WTC11 (cell line): ENCODE data around the gene MYLK.
A peak's percentile ranks its signal among the peaks of the same experiment; 100 is the strongest.

Source experiments
- FOXK1 ChIP-seq: sonication (generic); formaldehyde crosslinking; IDR thresholded peaks from 2 replicates; pipeline ENCODE4 v1.8.0; 2022; ENCODE audit warnings: mild to moderate bottlenecking, moderate library complexity, missing genetic modification reagents
- IRF2 ChIP-seq: sonication (generic); formaldehyde crosslinking; IDR thresholded peaks from 2 replicates; pipeline ENCODE4 v1.8.0; 2022; ENCODE audit warnings: low read depth, missing genetic modification reagents, borderline replicate concordance
- NFE2L1 ChIP-seq: sonication (generic); formaldehyde crosslinking; IDR thresholded peaks from 2 replicates; pipeline ENCODE4 v1.8.1; 2023; ENCODE audit warnings: missing genetic modification reagents
- NR2C2 ChIP-seq: sonication (generic); formaldehyde crosslinking; IDR thresholded peaks from 2 replicates; pipeline ENCODE4 v1.8.0; 2022; ENCODE audit warnings: mild to moderate bottlenecking, missing genetic modification reagents
- TEAD1 ChIP-seq: sonication (generic); formaldehyde crosslinking; IDR thresholded peaks from 2 replicates; pipeline ENCODE4 v1.8.0; 2022; ENCODE audit warnings: mild to moderate bottlenecking, missing genetic modification reagents
- TP53 ChIP-seq: sonication (generic); formaldehyde crosslinking; IDR thresholded peaks from 2 replicates; pipeline ENCODE4 v1.8.1; 2023; ENCODE audit warnings: mild to moderate bottlenecking, missing genetic modification reagents
- ZNF423 ChIP-seq: fragments of 250-450 bp; sonication (Bioruptor Pico); IDR thresholded peaks from 2 replicates; pipeline ENCODE4 v2.1.2; 2022; ENCODE audit warnings: mild to moderate bottlenecking, moderate library complexity
- TF ChIP-seq, protein P1 (sequence below): fragments of 200-600 bp; IDR thresholded peaks from 2 replicates; pipeline ENCODE4 v1.8.0; 2022; ENCODE audit warnings: antibody characterized with exemption
- TF ChIP-seq, protein P2 (sequence below): sonication (generic); formaldehyde crosslinking; IDR thresholded peaks from 2 replicates; pipeline ENCODE4 v1.8.0; 2022; ENCODE audit warnings: missing genetic modification reagents
- TF ChIP-seq, protein P3 (sequence below): sonication (generic); formaldehyde crosslinking; IDR thresholded peaks from 2 replicates; pipeline ENCODE4 v1.8.0; 2023; ENCODE audit warnings: missing genetic modification reagents
- TF ChIP-seq, protein P4 (sequence below): sonication (generic); formaldehyde crosslinking; IDR thresholded peaks from 2 replicates; pipeline ENCODE4 v1.8.1; 2022; ENCODE audit warnings: low read depth, mild to moderate bottlenecking, moderate library complexity, missing genetic modification reagents, borderline replicate concordance
- TF ChIP-seq, protein P5 (sequence below): sonication (generic); formaldehyde crosslinking; IDR thresholded peaks from 2 replicates; pipeline ENCODE4 v1.8.1; 2023; ENCODE audit warnings: mild to moderate bottlenecking, moderate library complexity, missing genetic modification reagents
- TF ChIP-seq, protein P6 (sequence below): sonication (generic); formaldehyde crosslinking; conservative IDR thresholded peaks from 2 replicates; pipeline ENCODE4 v1.8.1; 2023; ENCODE audit warnings: mild to moderate bottlenecking, low read depth, missing genetic modification reagents, moderate library complexity
- TF ChIP-seq, protein P7 (sequence below): sonication (generic); formaldehyde crosslinking; IDR thresholded peaks from 2 replicates; pipeline ENCODE4 v1.8.0; 2023; ENCODE audit warnings: missing genetic modification reagents, mild to moderate bottlenecking, borderline replicate concordance

DNA sequence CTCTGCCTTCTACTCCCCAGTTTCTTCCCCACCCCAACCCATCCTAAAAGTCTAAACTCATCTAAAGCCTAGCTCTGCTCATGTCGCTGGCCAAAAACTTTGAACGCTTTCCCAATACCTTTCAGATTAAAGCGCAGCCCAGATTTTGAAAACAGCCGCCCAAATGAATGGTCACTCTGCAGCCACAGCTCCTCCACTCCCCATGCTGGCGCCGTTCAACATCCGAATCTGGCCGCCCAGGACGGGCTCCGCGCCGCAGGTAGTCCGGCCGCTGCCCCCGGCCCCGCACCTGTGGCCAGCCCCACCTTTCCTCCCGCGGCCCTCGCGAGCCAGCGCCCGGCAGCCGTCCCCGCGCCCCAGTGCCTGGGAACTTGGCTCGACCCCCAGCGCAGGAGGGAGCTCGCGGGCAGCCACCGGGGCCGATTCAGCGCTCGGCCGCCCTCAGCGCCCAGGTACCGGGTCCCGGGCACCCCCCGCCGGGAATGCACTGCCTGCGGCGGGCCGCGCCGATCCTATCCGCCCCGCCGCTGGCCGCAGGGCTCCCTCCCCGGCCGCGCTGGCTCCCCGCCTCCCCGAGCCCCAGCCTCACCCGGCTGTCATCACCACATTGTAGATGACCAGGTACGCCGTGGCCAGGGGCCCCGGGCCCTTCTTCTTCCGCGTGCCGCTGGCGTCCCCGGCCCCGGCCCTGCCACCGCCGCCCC lies 299.7 kb downstream of the MYLK start:
- TF ChIP-seq, protein P1, sequence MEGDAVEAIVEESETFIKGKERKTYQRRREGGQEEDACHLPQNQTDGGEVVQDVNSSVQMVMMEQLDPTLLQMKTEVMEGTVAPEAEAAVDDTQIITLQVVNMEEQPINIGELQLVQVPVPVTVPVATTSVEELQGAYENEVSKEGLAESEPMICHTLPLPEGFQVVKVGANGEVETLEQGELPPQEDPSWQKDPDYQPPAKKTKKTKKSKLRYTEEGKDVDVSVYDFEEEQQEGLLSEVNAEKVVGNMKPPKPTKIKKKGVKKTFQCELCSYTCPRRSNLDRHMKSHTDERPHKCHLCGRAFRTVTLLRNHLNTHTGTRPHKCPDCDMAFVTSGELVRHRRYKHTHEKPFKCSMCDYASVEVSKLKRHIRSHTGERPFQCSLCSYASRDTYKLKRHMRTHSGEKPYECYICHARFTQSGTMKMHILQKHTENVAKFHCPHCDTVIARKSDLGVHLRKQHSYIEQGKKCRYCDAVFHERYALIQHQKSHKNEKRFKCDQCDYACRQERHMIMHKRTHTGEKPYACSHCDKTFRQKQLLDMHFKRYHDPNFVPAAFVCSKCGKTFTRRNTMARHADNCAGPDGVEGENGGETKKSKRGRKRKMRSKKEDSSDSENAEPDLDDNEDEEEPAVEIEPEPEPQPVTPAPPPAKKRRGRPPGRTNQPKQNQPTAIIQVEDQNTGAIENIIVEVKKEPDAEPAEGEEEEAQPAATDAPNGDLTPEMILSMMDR: no peak
- TF ChIP-seq IRF2 (CRISPR knock-in tag): no peak
- TF ChIP-seq ZNF423 (CRISPR knock-in tag): no peak
- no peak for TF ChIP-seq NR2C2 (CRISPR knock-in tag)
- TF ChIP-seq TP53 (CRISPR knock-in tag): no peak; the same call in 1 of the 2 replicates
- no peak for TF ChIP-seq NFE2L1 (CRISPR knock-in tag)
- TF ChIP-seq, protein P2, sequence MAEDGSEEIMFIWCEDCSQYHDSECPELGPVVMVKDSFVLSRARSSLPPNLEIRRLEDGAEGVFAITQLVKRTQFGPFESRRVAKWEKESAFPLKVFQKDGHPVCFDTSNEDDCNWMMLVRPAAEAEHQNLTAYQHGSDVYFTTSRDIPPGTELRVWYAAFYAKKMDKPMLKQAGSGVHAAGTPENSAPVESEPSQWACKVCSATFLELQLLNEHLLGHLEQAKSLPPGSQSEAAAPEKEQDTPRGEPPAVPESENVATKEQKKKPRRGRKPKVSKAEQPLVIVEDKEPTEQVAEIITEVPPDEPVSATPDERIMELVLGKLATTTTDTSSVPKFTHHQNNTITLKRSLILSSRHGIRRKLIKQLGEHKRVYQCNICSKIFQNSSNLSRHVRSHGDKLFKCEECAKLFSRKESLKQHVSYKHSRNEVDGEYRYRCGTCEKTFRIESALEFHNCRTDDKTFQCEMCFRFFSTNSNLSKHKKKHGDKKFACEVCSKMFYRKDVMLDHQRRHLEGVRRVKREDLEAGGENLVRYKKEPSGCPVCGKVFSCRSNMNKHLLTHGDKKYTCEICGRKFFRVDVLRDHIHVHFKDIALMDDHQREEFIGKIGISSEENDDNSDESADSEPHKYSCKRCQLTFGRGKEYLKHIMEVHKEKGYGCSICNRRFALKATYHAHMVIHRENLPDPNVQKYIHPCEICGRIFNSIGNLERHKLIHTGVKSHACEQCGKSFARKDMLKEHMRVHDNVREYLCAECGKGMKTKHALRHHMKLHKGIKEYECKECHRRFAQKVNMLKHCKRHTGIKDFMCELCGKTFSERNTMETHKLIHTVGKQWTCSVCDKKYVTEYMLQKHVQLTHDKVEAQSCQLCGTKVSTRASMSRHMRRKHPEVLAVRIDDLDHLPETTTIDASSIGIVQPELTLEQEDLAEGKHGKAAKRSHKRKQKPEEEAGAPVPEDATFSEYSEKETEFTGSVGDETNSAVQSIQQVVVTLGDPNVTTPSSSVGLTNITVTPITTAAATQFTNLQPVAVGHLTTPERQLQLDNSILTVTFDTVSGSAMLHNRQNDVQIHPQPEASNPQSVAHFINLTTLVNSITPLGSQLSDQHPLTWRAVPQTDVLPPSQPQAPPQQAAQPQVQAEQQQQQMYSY (CRISPR knock-in tag): no peak
- TF ChIP-seq FOXK1 (CRISPR knock-in tag): no peak; the same call in 1 of the 2 replicates
- TF ChIP-seq, protein P3, sequence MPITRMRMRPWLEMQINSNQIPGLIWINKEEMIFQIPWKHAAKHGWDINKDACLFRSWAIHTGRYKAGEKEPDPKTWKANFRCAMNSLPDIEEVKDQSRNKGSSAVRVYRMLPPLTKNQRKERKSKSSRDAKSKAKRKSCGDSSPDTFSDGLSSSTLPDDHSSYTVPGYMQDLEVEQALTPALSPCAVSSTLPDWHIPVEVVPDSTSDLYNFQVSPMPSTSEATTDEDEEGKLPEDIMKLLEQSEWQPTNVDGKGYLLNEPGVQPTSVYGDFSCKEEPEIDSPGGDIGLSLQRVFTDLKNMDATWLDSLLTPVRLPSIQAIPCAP (CRISPR knock-in tag): no peak
- TF ChIP-seq, protein P4, sequence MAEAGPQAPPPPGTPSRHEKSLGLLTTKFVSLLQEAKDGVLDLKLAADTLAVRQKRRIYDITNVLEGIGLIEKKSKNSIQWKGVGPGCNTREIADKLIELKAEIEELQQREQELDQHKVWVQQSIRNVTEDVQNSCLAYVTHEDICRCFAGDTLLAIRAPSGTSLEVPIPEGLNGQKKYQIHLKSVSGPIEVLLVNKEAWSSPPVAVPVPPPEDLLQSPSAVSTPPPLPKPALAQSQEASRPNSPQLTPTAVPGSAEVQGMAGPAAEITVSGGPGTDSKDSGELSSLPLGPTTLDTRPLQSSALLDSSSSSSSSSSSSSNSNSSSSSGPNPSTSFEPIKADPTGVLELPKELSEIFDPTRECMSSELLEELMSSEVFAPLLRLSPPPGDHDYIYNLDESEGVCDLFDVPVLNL (CRISPR knock-in tag): no peak
- TF ChIP-seq, protein P5, sequence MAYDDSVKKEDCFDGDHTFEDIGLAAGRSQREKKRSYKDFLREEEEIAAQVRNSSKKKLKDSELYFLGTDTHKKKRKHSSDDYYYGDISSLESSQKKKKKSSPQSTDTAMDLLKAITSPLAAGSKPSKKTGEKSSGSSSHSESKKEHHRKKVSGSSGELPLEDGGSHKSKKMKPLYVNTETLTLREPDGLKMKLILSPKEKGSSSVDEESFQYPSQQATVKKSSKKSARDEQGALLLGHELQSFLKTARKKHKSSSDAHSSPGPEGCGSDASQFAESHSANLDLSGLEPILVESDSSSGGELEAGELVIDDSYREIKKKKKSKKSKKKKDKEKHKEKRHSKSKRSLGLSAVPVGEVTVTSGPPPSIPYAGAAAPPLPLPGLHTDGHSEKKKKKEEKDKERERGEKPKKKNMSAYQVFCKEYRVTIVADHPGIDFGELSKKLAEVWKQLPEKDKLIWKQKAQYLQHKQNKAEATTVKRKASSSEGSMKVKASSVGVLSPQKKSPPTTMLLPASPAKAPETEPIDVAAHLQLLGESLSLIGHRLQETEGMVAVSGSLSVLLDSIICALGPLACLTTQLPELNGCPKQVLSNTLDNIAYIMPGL (CRISPR knock-in tag): peak; percentile 92; the same call in 1 of the 2 replicates
- peak; percentile 17; the same call in 1 of the 2 replicates for TF ChIP-seq TEAD1 (CRISPR knock-in tag)
- TF ChIP-seq, protein P6, sequence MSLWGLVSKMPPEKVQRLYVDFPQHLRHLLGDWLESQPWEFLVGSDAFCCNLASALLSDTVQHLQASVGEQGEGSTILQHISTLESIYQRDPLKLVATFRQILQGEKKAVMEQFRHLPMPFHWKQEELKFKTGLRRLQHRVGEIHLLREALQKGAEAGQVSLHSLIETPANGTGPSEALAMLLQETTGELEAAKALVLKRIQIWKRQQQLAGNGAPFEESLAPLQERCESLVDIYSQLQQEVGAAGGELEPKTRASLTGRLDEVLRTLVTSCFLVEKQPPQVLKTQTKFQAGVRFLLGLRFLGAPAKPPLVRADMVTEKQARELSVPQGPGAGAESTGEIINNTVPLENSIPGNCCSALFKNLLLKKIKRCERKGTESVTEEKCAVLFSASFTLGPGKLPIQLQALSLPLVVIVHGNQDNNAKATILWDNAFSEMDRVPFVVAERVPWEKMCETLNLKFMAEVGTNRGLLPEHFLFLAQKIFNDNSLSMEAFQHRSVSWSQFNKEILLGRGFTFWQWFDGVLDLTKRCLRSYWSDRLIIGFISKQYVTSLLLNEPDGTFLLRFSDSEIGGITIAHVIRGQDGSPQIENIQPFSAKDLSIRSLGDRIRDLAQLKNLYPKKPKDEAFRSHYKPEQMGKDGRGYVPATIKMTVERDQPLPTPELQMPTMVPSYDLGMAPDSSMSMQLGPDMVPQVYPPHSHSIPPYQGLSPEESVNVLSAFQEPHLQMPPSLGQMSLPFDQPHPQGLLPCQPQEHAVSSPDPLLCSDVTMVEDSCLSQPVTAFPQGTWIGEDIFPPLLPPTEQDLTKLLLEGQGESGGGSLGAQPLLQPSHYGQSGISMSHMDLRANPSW: no peak
- TF ChIP-seq, protein P7, sequence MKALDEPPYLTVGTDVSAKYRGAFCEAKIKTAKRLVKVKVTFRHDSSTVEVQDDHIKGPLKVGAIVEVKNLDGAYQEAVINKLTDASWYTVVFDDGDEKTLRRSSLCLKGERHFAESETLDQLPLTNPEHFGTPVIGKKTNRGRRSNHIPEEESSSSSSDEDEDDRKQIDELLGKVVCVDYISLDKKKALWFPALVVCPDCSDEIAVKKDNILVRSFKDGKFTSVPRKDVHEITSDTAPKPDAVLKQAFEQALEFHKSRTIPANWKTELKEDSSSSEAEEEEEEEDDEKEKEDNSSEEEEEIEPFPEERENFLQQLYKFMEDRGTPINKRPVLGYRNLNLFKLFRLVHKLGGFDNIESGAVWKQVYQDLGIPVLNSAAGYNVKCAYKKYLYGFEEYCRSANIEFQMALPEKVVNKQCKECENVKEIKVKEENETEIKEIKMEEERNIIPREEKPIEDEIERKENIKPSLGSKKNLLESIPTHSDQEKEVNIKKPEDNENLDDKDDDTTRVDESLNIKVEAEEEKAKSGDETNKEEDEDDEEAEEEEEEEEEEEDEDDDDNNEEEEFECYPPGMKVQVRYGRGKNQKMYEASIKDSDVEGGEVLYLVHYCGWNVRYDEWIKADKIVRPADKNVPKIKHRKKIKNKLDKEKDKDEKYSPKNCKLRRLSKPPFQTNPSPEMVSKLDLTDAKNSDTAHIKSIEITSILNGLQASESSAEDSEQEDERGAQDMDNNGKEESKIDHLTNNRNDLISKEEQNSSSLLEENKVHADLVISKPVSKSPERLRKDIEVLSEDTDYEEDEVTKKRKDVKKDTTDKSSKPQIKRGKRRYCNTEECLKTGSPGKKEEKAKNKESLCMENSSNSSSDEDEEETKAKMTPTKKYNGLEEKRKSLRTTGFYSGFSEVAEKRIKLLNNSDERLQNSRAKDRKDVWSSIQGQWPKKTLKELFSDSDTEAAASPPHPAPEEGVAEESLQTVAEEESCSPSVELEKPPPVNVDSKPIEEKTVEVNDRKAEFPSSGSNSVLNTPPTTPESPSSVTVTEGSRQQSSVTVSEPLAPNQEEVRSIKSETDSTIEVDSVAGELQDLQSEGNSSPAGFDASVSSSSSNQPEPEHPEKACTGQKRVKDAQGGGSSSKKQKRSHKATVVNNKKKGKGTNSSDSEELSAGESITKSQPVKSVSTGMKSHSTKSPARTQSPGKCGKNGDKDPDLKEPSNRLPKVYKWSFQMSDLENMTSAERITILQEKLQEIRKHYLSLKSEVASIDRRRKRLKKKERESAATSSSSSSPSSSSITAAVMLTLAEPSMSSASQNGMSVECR: no peak
